Limb (tissue), 2 donors: Measurements from ENCODE around the gene PPARA.
A peak's percentile ranks its signal among the peaks of the same experiment; 100 is the strongest.

ENCODE experiments used
- DNase-seq, 2 donors: peaks; one replicate each; pipeline ENCODE4 v3.0.0-alpha.2; 2016; ENCODE audit errors: extremely low spot score in 2 of 2

PPARA gene

DNA sequence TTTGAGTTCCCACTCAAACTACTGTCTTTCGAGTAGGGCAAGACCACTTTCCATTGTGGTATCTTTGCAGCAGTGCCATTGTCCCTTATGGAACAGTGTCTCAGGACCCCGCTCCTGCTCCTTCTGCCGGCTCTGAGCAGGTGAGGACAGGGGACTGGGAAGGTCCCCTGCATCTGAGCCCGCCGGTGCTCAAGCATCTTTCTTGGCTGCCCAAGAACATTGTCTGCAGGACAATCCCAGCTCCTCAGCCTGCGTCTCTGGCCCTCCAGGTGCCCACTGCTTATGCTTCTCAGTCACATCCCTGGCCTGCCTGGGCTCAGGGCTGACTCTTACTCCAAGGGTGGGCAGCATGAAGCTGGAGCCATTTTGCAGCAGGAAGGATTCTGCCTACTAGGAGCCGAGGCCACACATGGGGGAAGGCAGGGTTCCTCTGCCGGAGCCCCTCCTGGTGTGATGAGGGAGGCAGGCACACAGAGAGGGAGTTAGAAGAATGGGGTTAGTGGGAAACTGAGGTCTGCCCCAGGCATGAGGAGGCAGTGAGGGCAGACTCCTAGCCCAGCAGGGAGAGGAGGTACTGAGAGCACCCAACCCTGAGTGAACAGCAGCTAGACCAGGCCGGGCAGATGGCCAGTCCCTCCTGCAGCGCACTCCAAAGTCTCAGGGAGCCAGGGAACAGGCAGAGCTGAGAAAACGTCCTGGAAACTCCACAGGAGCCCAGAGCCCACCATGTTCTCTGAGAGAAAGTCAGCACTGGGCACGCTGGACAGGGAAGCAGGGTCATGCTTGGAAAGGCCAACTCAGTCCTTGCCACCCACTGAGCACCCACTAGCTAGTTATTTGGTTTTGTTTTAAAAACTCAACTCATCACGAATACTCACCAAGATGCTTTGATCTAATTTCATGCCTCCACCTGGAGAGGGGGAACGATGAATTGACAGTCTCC, 7.5 kb upstream of the PPARA start:
- no peak for DNase-seq

- no peak for DNase-seq
Observed at GRCh38 chr22:46143491-46144147, 6.7 kb upstream of the PPARA start.

DNA sequence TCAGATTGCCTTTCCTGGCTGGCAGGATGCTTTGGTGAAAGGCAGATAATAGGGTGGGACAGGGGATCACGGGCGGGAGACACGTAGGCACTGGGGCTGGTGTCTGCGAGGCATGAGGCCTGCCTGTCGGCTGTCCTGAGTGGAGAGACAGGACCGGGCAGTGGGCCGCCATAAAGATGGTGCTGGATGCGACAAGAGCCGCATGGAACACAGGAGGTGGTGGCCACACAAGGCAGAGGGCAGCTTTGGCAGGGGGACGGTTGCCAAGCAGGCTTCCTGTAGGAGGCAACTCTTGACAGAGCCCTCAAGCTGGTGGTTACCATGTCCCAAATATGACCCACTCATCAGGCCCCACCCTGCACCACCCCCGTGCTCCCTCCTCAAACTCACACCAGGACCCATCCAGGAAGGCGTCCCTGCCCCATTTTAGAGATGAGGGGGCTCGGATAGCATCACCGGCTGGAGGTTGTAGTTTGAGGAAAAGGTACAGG, 4.9 kb upstream of the PPARA start:
- no peak for DNase-seq

- DNase-seq, result no peak
Observed at GRCh38 chr22:46145896-46146295, 4.4 kb upstream of the PPARA start.

DNA sequence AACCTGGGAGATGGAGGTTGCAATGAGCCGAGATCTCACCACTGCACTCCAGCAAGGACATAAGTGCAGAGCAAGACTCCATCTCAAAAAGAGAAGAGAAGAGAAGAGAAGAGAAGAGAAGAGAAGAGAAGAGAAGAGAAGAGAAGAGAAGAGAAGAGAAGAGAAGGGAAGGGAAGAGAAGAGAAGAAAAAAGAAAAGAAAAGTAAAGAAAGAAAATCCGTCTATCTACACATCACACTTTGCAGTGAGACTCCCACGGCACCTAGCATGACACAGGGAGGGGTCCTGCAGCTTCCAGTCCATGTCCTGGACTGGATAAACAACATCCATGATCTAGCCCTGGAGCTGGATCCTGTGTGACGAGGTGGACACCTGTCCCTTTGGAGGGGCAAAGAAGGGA, 4.0 kb upstream of the PPARA start:
- no peak for DNase-seq

- no peak for DNase-seq
Observed at GRCh38 chr22:46147061-46147460, 3.3 kb upstream of the PPARA start.

DNA sequence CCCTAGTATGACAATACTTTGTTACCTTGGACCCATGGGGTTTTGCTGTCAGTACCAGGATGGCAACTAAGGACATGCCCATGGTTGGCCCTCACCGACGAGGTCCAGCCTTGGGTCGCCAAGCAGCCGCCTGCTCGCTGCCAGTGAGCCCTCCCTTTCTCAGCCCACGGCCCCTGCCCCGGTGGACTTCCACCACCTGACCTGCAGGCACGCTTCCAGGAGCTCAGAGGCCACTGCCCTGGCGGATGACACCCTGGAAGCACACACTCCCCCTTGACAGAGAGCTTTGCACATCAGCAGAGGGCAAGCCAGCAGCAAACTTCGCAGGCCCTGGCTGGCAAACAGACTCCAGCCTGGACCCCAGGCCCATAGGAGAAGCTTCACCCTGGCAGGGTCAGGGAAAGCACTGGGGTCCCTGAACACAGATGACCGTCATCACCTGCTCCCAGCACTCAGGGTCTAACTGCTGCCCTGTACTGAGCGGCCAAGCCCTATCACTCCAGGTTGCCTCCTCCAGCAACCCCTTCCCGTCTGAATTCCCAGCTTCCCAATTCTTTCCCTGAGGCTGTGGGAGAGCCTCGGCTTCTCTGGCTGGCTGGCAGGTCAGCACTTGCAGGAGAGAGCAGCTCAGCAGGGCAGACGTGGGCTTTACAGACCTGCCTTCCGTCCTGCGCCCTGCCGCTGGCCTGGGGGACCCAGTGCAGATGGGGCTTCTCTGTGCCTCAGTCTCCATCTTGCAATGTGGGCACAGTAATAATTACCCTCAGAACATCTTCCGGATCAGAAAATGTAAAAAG, 2.7 kb upstream of the PPARA start:
- no peak for DNase-seq

GRCh38 chr22:46148336-46148735, 2.0 kb upstream of the PPARA start:
- no peak for DNase-seq

- no peak for DNase-seq
Observed at GRCh38 chr22:46148816-46149511, 1.4 kb upstream of the PPARA start.

GRCh38 chr22:46149512-46150033, 753 bp upstream of the PPARA start:
- no peak for DNase-seq

DNA sequence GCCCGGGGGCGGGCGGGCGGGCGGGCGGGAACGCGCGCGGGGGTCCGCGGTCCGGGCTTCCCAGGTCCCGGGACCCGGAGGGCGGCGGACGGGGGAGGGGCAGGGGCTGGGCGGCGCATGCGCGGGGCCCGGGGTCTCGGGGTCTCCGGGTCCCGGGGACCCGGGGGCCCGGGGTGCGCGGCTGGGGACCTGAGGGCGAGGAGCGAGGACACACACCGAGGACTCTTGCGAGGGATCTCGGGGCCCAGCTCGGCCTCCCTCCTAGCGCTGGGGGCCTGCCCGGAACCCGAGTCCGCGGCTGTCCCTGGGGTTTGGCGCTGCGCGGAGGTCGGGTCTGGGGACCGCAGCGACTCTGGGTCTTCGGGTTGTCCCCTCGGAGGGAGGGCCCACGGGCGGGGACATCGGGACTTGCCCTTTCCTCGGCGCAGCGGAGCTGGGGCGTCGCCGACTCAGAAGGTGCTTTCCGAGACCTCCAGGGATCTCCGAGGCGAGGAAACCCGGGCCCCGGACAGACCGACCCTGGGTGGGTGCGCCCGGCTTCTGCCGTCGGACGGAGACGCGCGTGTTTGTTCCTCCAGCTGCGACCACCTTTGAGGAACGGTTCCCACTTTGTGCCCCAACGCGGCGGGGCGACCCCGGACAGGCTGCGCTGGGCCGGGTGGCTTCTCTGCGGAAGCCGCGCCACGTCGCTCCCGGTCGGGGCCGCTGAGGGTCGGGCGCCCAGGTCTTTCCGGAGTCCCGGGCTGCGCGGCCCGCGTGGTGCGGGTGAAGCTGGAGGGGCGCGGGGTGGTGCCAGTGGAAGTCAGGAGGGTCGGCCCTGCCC, 540 bp downstream of the PPARA start:
- peak in 1 of 2 donors; percentile 74 for DNase-seq

GRCh38 chr22:46153930-46154329, 3.6 kb downstream of the PPARA start:
- DNase-seq, result no peak

- no peak for DNase-seq
Observed at GRCh38 chr22:46156031-46156430, 5.7 kb downstream of the PPARA start.

GRCh38 chr22:46158283-46158682, 8.0 kb downstream of the PPARA start:
- DNase-seq, result no peak

DNA sequence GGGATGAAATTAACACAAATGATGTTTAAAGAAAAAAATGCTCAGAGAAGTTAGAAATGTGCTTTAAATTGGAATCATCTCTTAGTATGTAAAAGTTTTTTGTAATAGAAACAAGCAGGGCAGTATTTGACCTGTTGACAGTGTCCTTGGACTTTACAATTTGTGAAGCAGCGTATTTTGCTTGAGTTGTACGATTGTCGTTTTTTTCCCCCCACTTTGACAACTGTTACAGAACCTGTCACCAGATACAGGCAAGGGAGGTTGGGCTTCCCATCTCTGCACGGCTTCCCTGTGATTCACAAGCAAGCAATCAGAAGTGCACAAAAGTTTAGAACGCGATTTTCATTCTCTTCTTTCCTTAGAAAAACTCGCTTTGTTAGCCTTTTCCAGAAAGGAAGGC, 8.9 kb downstream of the PPARA start:
- no peak for DNase-seq

- DNase-seq, result no peak
Observed at GRCh38 chr22:46159777-46160176, 9.5 kb downstream of the PPARA start.

DNA sequence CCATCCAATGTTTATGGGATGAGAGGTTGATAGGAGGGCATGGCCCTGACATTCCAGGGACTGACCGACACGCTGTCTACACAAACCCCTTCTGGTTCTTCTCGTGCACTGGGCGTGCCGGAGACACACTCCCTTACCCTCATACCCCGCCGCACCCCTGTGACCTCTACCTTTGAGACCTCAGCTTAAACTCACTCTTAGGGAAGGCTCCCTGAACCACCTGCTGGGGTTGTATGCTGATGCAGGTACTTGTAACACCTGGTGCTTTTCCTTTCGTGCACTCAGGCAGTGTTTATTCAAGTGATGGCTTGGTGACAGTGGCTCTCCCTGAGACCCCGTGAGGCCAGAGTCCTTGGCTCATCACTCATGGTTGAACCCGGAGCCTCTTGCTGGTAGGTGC, 12.0 kb downstream of the PPARA start:
- no peak for DNase-seq

DNA sequence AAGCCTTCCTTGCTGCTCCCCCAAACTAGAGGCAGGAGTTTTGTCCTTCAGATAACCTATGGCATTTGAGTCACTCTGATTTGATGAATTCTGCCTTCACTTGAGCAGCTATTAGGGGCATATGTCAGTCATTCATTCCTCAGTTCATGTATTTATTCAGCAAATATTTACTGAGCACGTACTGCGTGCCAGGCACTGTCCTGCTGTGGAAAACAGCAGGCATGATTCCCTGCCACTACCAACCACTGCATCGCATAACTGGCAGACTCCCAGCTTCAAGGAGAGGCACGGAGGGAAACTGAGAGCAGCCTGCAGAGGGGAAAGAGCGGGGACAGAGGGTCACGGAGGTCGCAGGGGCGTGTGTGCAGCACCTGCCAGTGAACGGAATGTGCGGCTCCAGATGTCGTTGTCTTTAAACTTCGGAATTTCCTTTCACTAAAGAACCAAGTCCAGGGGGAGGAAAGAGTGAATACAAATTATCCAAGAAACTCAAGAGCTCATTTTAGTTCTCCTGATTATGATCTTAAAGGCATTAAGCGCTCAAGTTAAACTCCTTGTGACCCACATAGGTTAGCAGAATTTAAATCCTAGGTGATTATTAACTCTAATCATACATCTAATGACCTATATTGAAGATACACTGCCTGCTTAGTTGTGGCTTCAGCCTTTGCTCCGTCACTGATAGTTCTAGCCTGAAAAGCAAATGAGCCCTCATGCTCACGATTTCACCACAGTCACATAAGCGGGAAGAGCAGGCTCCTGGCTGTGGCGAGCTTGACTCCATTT, 12.6 kb downstream of the PPARA start:
- DNase-seq, result no peak

DNA sequence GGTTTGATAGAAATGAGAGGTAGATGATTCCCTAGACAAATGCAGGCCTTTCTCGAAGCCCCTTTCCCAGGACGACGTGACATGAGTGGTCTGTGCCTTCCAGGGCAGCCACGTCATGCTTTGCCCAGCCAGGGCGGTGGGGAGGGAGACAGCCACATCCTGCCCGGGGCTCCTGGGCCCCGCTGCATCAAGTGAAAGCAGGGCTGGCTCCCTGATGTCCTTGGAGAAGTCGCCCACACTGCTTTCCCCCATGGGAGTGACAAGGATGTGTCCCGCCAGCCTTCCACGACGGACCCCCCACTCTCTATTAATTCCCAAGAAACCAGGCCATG, 13.2 kb downstream of the PPARA start:
- DNase-seq, result no peak

- no peak for DNase-seq
Observed at GRCh38 chr22:46165977-46166376, 15.7 kb downstream of the PPARA start.
